HG03558 (cell line): ENCODE results near the gene ABCA13.

Source experiments
- ATAC-seq: cut with Tn5 transposase; IDR thresholded peaks from one replicate; pipeline ENCODE4 v1.9.1; 2021; ENCODE audit warnings: moderate number of reproducible peaks; ENCODE audit not compliant: unreplicated experiment; ENCODE audit errors: extremely low read depth

ABCA13 gene

GRCh38 chr7:48416327-48416908 lies 245.2 kb downstream of the ABCA13 start:
- ATAC-seq = no peak

GRCh38 chr7:48419401-48419800 lies 248.1 kb downstream of the ABCA13 start:
- no peak for ATAC-seq

GRCh38 chr7:48420206-48420605 lies 248.9 kb downstream of the ABCA13 start:
- ATAC-seq = no peak

- ATAC-seq = no peak
These were observed 250.1 kb downstream of the ABCA13 start for GRCh38 chr7:48421357-48421756.

GRCh38 chr7:48424731-48425130 lies 253.5 kb downstream of the ABCA13 start:
- no peak for ATAC-seq

GRCh38 chr7:48426331-48426965 lies 255.2 kb downstream of the ABCA13 start:
- no peak for ATAC-seq

- no peak for ATAC-seq
These were observed 255.8 kb downstream of the ABCA13 start for GRCh38 chr7:48426966-48427555.

- no peak for ATAC-seq
These were observed 256.4 kb downstream of the ABCA13 start for GRCh38 chr7:48427671-48428070.

GRCh38 chr7:48428091-48428684 lies 256.9 kb downstream of the ABCA13 start:
- no peak for ATAC-seq

GRCh38 chr7:48429117-48429516 lies 257.9 kb downstream of the ABCA13 start:
- ATAC-seq = no peak

GRCh38 chr7:48438206-48438605 lies 266.9 kb downstream of the ABCA13 start:
- ATAC-seq = no peak

- no peak for ATAC-seq
These were observed 270.7 kb downstream of the ABCA13 start for GRCh38 chr7:48441848-48442492.

- no peak for ATAC-seq
These were observed 271.8 kb downstream of the ABCA13 start for GRCh38 chr7:48443051-48443450.

GRCh38 chr7:48446721-48447120 lies 275.5 kb downstream of the ABCA13 start:
- no peak for ATAC-seq

GRCh38 chr7:48452218-48452617 lies 281.0 kb downstream of the ABCA13 start:
- ATAC-seq = no peak

GRCh38 chr7:48454750-48455192 lies 283.5 kb downstream of the ABCA13 start:
- no peak for ATAC-seq

GRCh38 chr7:48455363-48455762 lies 284.1 kb downstream of the ABCA13 start:
- ATAC-seq = no peak

- no peak for ATAC-seq
These were observed 287.7 kb downstream of the ABCA13 start for GRCh38 chr7:48458701-48459524.

GRCh38 chr7:48466713-48467112 lies 295.5 kb downstream of the ABCA13 start:
- ATAC-seq = no peak

- no peak for ATAC-seq
These were observed 299.9 kb downstream of the ABCA13 start for GRCh38 chr7:48471196-48471595.
